GM12874 (cell line): ENCODE results near the gene RAD23B.

Experiments
- TF ChIP-seq, protein P1 (sequence below): IDR thresholded peaks from 2 replicates; pipeline ENCODE4 v1.5.1; 2011; ENCODE audit warnings: low read depth, mild to moderate bottlenecking, control low read depth, low read length, moderate library complexity; ENCODE audit not compliant: insufficient read depth

RAD23B gene

DNA sequence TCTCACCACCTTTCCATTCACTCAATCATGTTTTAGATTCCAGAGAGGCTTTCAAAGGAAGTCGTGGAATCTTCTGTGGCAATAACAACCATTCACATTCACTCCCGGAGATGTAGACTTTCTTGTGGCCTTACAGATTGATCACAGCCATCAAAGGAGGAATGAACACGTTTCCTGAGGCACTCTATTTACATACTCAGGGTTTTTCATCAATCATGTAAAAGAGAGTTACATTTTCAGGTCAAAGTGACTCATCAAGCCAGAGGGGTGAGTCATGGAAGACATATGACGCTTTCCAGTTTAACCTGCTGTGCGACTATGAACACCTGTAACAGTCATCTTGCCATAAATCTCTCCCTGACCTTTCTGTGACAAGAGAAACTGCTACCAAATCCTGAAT is 39.3 kb upstream of the RAD23B start:
- TF ChIP-seq, protein P1, sequence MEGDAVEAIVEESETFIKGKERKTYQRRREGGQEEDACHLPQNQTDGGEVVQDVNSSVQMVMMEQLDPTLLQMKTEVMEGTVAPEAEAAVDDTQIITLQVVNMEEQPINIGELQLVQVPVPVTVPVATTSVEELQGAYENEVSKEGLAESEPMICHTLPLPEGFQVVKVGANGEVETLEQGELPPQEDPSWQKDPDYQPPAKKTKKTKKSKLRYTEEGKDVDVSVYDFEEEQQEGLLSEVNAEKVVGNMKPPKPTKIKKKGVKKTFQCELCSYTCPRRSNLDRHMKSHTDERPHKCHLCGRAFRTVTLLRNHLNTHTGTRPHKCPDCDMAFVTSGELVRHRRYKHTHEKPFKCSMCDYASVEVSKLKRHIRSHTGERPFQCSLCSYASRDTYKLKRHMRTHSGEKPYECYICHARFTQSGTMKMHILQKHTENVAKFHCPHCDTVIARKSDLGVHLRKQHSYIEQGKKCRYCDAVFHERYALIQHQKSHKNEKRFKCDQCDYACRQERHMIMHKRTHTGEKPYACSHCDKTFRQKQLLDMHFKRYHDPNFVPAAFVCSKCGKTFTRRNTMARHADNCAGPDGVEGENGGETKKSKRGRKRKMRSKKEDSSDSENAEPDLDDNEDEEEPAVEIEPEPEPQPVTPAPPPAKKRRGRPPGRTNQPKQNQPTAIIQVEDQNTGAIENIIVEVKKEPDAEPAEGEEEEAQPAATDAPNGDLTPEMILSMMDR: no peak

DNA sequence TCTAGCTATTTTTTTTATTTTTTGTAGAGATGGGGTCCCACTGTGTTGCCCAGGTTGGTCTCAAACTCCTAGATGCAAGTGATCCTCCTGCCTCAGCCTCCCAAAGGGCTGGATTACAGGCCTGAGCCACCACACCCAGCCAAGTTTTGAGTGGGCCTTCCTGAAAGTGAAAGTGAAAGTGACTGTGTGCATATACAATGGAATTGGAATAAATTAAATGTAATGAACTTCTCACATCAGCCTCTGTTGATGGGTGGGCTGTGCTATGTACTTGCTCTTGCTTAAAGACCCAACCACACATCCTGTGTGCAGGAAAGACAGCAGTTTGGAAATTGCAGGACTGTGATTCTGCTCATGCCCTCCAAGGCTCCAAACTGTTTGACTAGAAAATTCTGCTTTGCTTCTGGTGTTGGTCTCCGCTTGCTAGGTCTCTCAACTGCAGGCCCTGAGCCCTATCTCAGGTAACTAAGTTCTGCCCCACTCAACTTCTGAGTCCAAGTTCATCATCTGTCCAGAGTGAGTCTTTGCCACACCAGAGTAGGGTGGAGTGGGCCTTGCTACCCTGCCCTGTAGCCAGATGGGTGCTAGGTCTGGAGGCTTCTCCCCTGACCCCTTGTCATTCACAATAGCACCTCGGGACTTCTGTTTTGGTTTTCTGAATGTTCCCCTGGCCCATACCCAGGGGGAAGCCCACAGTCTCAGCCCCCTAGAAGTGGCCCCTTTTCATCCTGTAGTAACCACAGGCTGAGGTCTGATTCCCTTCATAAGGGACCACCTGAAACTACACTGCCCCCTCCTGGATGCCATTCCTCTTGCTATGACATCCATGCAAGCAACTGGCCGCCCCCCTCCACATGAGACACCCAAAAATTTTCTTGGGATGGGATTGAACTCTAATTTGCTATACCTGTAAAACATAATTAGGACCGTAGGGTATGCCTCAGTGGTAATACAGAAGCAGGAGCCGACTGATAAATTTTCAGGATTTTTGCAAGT is 36.5 kb upstream of the RAD23B start:
- TF ChIP-seq, protein P1: no peak

DNA sequence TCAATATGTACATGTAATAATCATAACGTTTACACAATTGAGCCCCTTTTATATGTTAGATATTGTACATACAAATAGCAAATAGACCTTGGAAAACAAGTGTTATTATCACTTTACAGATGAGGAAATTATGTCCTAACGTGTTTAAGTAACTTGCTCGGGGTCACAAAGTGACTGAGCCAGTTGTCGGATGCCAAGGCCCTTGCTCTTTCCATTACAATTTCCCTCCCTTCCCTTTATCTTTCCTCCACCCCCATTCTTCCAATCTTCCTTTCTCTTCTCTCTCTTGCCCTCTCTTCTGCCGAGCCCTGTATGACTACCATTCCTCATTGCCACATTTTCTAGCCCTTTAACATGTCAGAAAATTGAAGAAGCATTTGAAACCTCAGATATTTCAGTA is 34.4 kb upstream of the RAD23B start:
- TF ChIP-seq, protein P1: no peak

DNA sequence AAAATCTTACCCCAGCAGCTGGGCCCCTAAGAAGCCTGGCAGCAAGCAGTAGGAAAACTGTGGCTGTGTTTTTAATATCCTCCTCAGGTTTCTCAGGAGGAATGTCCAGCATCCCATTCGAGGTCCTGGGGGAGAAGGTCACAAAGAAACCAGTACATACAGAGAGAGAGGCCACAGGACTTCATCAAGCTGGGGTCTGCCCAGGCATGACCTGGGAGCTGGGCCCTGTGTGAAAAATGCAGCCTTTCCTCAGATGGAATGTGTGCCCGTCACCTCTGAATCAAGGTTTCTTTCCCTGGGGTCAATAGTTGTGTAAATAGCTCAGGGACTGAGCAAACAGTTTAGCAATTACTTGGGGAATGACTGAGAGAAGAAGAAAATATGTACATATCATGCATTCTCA is 33.9 kb upstream of the RAD23B start:
- TF ChIP-seq, protein P1: no peak

DNA sequence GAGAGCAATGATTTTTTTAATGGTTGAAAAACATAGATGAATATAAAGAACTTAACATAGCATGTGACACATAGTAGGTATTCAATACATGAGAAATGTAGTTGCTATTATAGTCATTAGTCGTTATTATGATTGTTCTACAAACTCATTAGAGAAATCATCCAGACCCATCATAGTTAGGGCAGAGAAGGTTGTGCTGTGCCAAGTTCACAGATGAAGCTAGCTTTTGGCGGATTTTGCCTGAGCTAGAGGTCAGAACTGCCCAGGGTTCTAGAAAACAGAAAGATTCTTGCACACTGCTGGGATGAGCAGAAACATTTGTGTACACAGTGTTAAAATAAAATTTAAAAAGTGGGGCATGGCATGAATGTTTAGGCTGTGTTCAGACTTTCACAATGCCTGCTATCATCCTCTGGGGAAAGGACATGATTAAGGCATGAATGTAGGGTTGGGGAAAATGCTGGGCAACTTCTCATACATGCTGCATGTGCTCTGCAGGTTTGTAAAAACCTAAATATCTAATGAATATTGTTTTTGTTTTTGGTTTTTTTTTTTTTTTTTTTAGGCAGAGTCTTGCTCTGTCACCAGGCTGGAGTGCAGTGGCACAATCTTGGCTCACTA is 33.3 kb upstream of the RAD23B start:
- TF ChIP-seq, protein P1: no peak

DNA sequence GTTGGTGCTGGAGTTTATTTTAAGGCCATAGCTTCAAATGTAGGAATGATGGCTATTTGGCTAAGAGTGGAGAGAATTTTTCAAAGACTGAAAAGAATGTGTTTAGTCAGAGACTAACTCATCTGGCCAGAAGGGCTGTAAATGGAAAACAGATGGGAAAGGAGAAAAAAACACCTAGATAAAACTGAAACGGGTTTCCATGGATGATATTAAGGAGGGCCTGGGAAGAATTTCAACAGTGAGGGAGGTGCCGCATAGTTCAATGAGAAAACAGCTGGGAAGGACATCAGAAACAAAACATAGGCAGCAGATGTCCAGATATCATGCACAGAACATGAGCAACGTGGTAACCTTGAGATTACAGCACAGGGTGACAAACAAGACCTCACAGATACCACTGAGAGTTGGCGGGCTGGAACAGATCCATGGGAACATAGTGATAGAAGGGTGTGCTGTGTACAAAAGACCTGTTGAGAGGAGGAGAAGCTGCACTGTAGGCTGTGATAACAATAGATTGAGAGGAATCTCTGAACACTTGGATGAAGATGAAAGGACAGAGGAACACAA is 31.2 kb upstream of the RAD23B start:
- TF ChIP-seq, protein P1: no peak

DNA sequence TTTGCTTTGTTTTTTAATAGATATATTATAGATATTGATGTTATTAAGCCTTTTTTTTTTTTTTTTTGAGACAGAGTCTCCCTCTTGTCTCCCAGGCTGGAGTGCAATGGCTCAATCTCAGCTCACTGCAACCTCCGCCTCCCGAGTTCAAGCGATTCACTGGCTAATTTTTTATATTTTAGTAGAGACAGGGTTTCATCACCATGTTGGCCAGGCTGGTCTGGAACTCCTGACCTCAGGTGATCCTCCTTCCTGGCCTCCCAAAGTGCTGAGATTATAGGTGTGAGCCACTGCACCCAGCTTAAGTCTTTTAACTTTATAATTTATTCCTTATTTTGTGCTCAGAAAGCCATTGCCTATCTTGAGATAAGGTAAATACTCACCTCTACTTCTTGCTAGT is 24.2 kb upstream of the RAD23B start:
- TF ChIP-seq, protein P1: no peak
